B cell (primary cell): ENCODE results near the gene GCAT. TPM values are rescaled to one million over a fixed set of nuclear protein-coding genes. Genes with fewer than 3 reads are reported as not detected.

Source experiments
- ATAC-seq: fragments of 200-7000 bp; cut with Tn5 transposase; one replicate; pipeline ENCODE4 v1.10.0; 2021; ENCODE audit warnings: low read depth, mild to moderate bottlenecking, moderate number of reproducible peaks, moderate library complexity
- CTCF ChIA-PET: fragments of 350-600 bp; sonication (Branson Sonifier 250); formaldehyde crosslinking; loops from one replicate; lab custom pipeline; 2021; ENCODE audit warnings: antibody characterized with exemption, inconsistent platforms; lab: Charles Lee
- POLR2A ChIA-PET: fragments of 350-600 bp; sonication (Branson Sonifier 250); formaldehyde crosslinking; loops from one replicate; lab custom pipeline; 2021; ENCODE audit warnings: antibody characterized with exemption; lab: Charles Lee
- DNase-seq: peaks from one replicate; pipeline ENCODE4 v3.0.0; 2013
- H2AFZ ChIP-seq: 2 replicates; pipeline ENCODE4 v1.6.1; 2012; ENCODE audit warnings: mild to moderate bottlenecking, low read depth, low read length; ENCODE audit not compliant: insufficient read depth, poor library complexity, severe bottlenecking
- H3K27ac ChIP-seq, 2 donors: 1 replicate in 1 of 2; 2 replicates in 1 of 2; pipeline ENCODE4 v1.5.1; 2012 to 2013; ENCODE audit warnings: low read length in 2 of 2, mild to moderate bottlenecking in 2 of 2, moderate library complexity in 1 of 2
- H3K27me3 ChIP-seq, 4 experiments: fragments of 200-600 bp in 1 of 4; sonication (generic) in 1 of 4; replicated peaks in 1 of 4; 1 replicate in 2 of 4; 2 replicates in 2 of 4; pipeline versions ENCODE4 v1.6.1 to v1.7.0; 2013 to 2016; ENCODE audit warnings: low read length in 3 of 4, mild to moderate bottlenecking in 2 of 4, mixed read lengths in 1 of 4, moderate library complexity in 1 of 4; ENCODE audit not compliant: insufficient read depth in 4 of 4, control insufficient read depth in 3 of 4; ENCODE audit errors: control extremely low read depth in 1 of 4
- H3K36me3 ChIP-seq, 2 experiments: replicated peaks in 1 of 2; 1 replicate in 1 of 2; 2 replicates in 1 of 2; pipeline versions ENCODE4 v1.6.1 to v1.7.1; 2013; ENCODE audit warnings: low read length in 1 of 2; ENCODE audit not compliant: insufficient read depth in 2 of 2, control insufficient read depth in 1 of 2; ENCODE audit errors: control extremely low read depth in 1 of 2, extremely low read depth in 1 of 2
- H3K4me1 ChIP-seq, 2 donors: fragments of 200-600 bp in 1 of 2; sonication (generic) in 1 of 2; 1 replicate in 1 of 2; 2 replicates in 1 of 2; pipeline versions ENCODE4 v1.5.1 to v1.6.1; 2013 to 2017; ENCODE audit warnings: low read length in 2 of 2; ENCODE audit not compliant: control insufficient read depth in 2 of 2, insufficient read depth in 2 of 2
- H3K4me2 ChIP-seq: replicated peaks from 2 replicates; pipeline ENCODE3; 2012; ENCODE audit warnings: mild to moderate bottlenecking, low read depth, low read length; ENCODE audit not compliant: poor library complexity, severe bottlenecking
- H3K4me3 ChIP-seq, 5 experiments: fragments of 200-600 bp in 1 of 5; sonication (generic) in 1 of 5; 1 replicate in 3 of 5; 2 replicates in 2 of 5; pipeline versions ENCODE4 v1.5.1 to v1.7.0; 2011 to 2016; ENCODE audit warnings: low read length in 4 of 5, mild to moderate bottlenecking in 4 of 5, low read depth in 2 of 5, control low read depth in 1 of 5, moderate library complexity in 1 of 5; ENCODE audit not compliant: insufficient read depth in 1 of 5; ENCODE audit errors: control extremely low read depth in 1 of 5, extremely low read depth in 1 of 5
- H3K79me2 ChIP-seq: fragments of 200-600 bp; sonication (generic); one replicate; pipeline ENCODE4 v1.6.0; 2016; ENCODE audit warnings: low read length; ENCODE audit not compliant: control insufficient read depth, insufficient read depth
- H3K9ac ChIP-seq: fragments of 200-600 bp; sonication (generic); 2 replicates; pipeline ENCODE4 v1.6.1; 2017; ENCODE audit warnings: mild to moderate bottlenecking, low read length, moderate library complexity
- H3K9me3 ChIP-seq, 3 donors: one replicate each; pipeline versions ENCODE4 v1.6.1 to v1.7.1; 2013; ENCODE audit warnings: low read length in 2 of 3; ENCODE audit not compliant: control insufficient read depth in 2 of 3, insufficient read depth in 1 of 3; ENCODE audit errors: control extremely low read depth in 1 of 3
- H4K20me1 ChIP-seq: 2 replicates; pipeline ENCODE4 v1.6.0; 2012; ENCODE audit warnings: mild to moderate bottlenecking, low read length; ENCODE audit not compliant: insufficient read depth, control insufficient read depth, poor library complexity, severe bottlenecking
- H3K27ac Mint-ChIP-seq: one replicate; pipeline ENCODE4 v1.8.0; 2021; ENCODE audit warnings: mixed read lengths
- H3K27me3 Mint-ChIP-seq: one replicate; pipeline ENCODE4 v1.8.0; 2021; ENCODE audit warnings: mixed read lengths
- H3K4me1 Mint-ChIP-seq: one replicate; pipeline ENCODE4 v1.8.0; 2021; ENCODE audit warnings: mixed read lengths
- H3K4me3 Mint-ChIP-seq: one replicate; pipeline ENCODE4 v1.8.0; 2021; ENCODE audit warnings: mixed read lengths
- H3K9me3 Mint-ChIP-seq: one replicate; pipeline ENCODE4 v1.8.0; 2022; ENCODE audit warnings: mixed read lengths; ENCODE audit not compliant: insufficient read depth
- CTCF ChIP-seq: fragments of 200-600 bp; IDR thresholded peaks from one replicate; pipeline ENCODE4 v1.8.0; 2022; ENCODE audit warnings: antibody characterized with exemption, mild to moderate bottlenecking
- EZH2 ChIP-seq: IDR thresholded peaks from 2 replicates; pipeline ENCODE4 v1.6.1; 2012; ENCODE audit warnings: borderline replicate concordance, low read depth, mild to moderate bottlenecking, moderate library complexity, low read length; ENCODE audit not compliant: insufficient read depth, poor library complexity, severe bottlenecking
- WGBS: methylation state at CpG from one replicate; pipeline ENCODE4 v1.1.5; 2013; ENCODE audit warnings: missing lambda C conversion rate; ENCODE audit not compliant: insufficient coverage; 5-methylcytosine and 5-hydroxymethylcytosine counted together
- intact Hi-C: fragments of 100-400 bp; cut with micrococcal nuclease; formaldehyde crosslinking; loops from one replicate; pipeline ENCODE4 v1.10.0; 2022
- polyA plus RNA-seq: library from polyadenylated mRNA; depleted of rRNA; stranded (reverse); fragments of >200 nt; gene quantifications from 2 replicates; pipeline ENCODE4 v1.2.3, GENCODE V29; 2012
- total RNA-seq, 2 donors: library from RNA; stranded (reverse); fragments of 120-200 nt in 1 of 2; gene quantifications; 1 replicate in 1 of 2; 2 replicates in 1 of 2; pipeline versions ENCODE4 v1.2.3 to v1.2.4, GENCODE V29; 2013 to 2022

The GCAT gene
- total and polyA plus RNA-seq, 2 donors (not counting 1 experiment from before 2014, with no cell fraction given): 0.15 to 0.47 TPM

GRCh38 chr22:37820350-37820749, 12.6 kb downstream of the GCAT start:
- Mint-ChIP-seq H3K4me1 (peaks cover 13% of the 10 kb centered on the region), H3K9me3 (no peaks in the 10 kb centered on the region), H3K4me3 (peak overlapping the region; percentile 19), H3K27ac (no peak overlapping the region), H3K27me3 (peaks cover 27% of the 10 kb centered on the region)
- Histone ChIP-seq H2AFZ (no peak overlapping the region), H3K4me3 (no peak overlapping the region), H3K4me2 (no peak overlapping the region), H3K9me3 (peaks cover 0 to 2% (median 0%) of the 10 kb centered on the region in 3 donors), H3K9ac (no peak overlapping the region), H3K79me2 (no peaks in the 10 kb centered on the region), H3K27me3 (peaks cover 0 to 43% (median 11%) of the 10 kb centered on the region in 4 experiments), H4K20me1 (no peaks in the 10 kb centered on the region), H3K4me1 (peaks cover 19 to 22% of the 10 kb centered on the region in 2 donors), H3K36me3 (no peaks in the 10 kb centered on the region), H3K27ac (no peak overlapping the region)
- DNase-seq (no peak), ATAC-seq (no peak)
- intact Hi-C loops: no loop called here
- no peak for TF ChIP-seq EZH2
- no peak for TF ChIP-seq CTCF
- 94% methylated on average over 4 of the region's 5 CpGs for WGBS
- CTCF ChIA-PET: interaction anchor here (0.9 to 6.0 kb wide), 2 partner anchors 43 to 145 kb away, joined by 3 to 177 read pairs; no protein-coding TSS in a partner anchor
- POLR2A ChIA-PET: no interaction called here

GRCh38 chr22:37822079-37822833, 14.5 kb downstream of the GCAT start:
- Histone ChIP-seq H3K27me3 (peaks cover 0 to 42% (median 11%) of the 10 kb centered on the region in 4 experiments), H4K20me1 (no peaks in the 10 kb centered on the region), H3K4me1 (peaks cover 19 to 22% of the 10 kb centered on the region in 2 donors), H3K4me3 (no peak overlapping the region), H3K36me3 (no peaks in the 10 kb centered on the region), H3K9me3 (no peaks in the 10 kb centered on the region), H2AFZ (no peak overlapping the region), H3K27ac (no peak overlapping the region), H3K79me2 (no peaks in the 10 kb centered on the region), H3K4me2 (no peak overlapping the region), H3K9ac (no peak overlapping the region)
- 87% methylated on average over 5 of the region's 8 CpGs for WGBS
- ATAC-seq: no peak
- ChIA-PET POLR2A (no interaction called here), CTCF (interaction anchor here (0.6 to 1.1 kb wide), 2 partner anchors 41 to 45 kb away, joined by 3 read pairs; no protein-coding TSS in a partner anchor)
- Mint-ChIP-seq H3K27me3 (peaks cover 31% of the 10 kb centered on the region), H3K4me1 (peaks cover 15% of the 10 kb centered on the region), H3K4me3 (no peak overlapping the region), H3K27ac (peak overlapping the region; percentile 41), H3K9me3 (no peaks in the 10 kb centered on the region)
- intact Hi-C loops: no loop called here
- TF ChIP-seq EZH2: no peak
- no peak for TF ChIP-seq CTCF
- no peak for DNase-seq
